ENCODE results near the gene CSE1L.

- TF ChIP-seq CTCF (IDR thresholded peaks at IDR 0.05) (no peak), POLR2A (IDR thresholded peaks at IDR 0.05) (no peak)
Observed at GRCh38 chr20:49110767-49111694, 64.9 kb downstream of the CSE1L start.
